Inferior parietal cortex (tissue), 1 donor: Measurements from ENCODE around the gene MTRFR.
"Not testable (repeated sequence)": the region's sequence is repeated elsewhere in the genome, so short reads cannot be mapped to it uniquely, and the experiment has no call there.

Experiments used
- DNase-seq: peaks from one replicate; pipeline ENCODE4 v3.0.0-alpha.2; 2016; ENCODE audit errors: extremely low spot score

The MTRFR gene

GRCh38 chr12:123232807-123233504 is at the start of gene MTRFR, which contains the start of gene MPHOSPH9:
Gene MTRFR (plus strand): TSS chr12:123233436. CDS start chr12:123253675, 20,239 bp downstream.
Gene MPHOSPH9 (minus strand): TSS chr12:123233141. CDS start chr12:123230364, 2,777 bp downstream.
- peak; percentile 100 for DNase-seq

- DNase-seq: no peak
Measured at GRCh38 chr12:123187637-123188036, 45.6 kb upstream of the MTRFR start.

GRCh38 chr12:123199936-123200335 is 33.3 kb upstream of the MTRFR start:
- DNase-seq: no peak

- no peak for DNase-seq
Measured at GRCh38 chr12:123200414-123200813, 32.8 kb upstream of the MTRFR start.

- DNase-seq: not testable (repeated sequence)
Measured at GRCh38 chr12:123206794-123207193, 26.4 kb upstream of the MTRFR start.

GRCh38 chr12:123207815-123208214 is 25.4 kb upstream of the MTRFR start:
- not testable (repeated sequence) for DNase-seq

GRCh38 chr12:123223241-123223668 is 10.0 kb upstream of the MTRFR start:
- DNase-seq: no peak

- DNase-seq: no peak
Measured at GRCh38 chr12:123225443-123225842, 7.8 kb upstream of the MTRFR start.

- DNase-seq: no peak
Measured at GRCh38 chr12:123227581-123228258, 5.5 kb upstream of the MTRFR start.

GRCh38 chr12:123229051-123229450 is 4.2 kb upstream of the MTRFR start:
- no peak for DNase-seq

GRCh38 chr12:123231931-123232330 is 1.3 kb upstream of the MTRFR start:
- no peak for DNase-seq

- DNase-seq: no peak
Measured at GRCh38 chr12:123232472-123232806, 797 bp upstream of the MTRFR start.

- no peak for DNase-seq
Measured at GRCh38 chr12:123233505-123234308, 471 bp downstream of the MTRFR start.

GRCh38 chr12:123237646-123238329 is 4.6 kb downstream of the MTRFR start:
- peak; percentile 71 for DNase-seq

GRCh38 chr12:123238330-123238682 is 5.1 kb downstream of the MTRFR start:
- no peak for DNase-seq

GRCh38 chr12:123238961-123239360 is 5.7 kb downstream of the MTRFR start:
- DNase-seq: no peak

- DNase-seq: peak; percentile 34
Measured at GRCh38 chr12:123242116-123242904, 9.1 kb downstream of the MTRFR start.

GRCh38 chr12:123243671-123244262 is 10.5 kb downstream of the MTRFR start:
- DNase-seq: no peak

GRCh38 chr12:123245678-123246077 is 12.4 kb downstream of the MTRFR start:
- DNase-seq: no peak

GRCh38 chr12:123248129-123248528 is 14.9 kb downstream of the MTRFR start:
- DNase-seq: not testable (repeated sequence)
